ENCODE results near the gene NUP62.

DNA sequence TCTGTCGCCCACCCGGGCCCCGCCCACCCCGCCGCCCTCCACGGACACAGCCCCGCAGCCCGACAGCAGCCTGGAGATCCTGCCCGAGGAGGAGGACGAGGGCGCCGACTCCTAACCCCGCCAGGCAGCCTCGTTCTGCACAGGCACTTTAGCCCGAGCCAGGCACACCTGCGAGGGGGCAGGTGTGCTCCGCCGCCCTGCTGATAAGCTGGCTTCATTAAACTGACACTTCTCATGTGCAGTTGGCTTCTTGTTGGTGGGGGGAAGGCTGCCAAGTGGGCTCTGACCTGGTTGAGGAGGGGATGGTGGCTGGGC is 40.8 kb downstream of the NUP62 start:
- no peak for TF ChIP-seq EP300 (IDR thresholded peaks at IDR 0.05; ENCODE audit: borderline replicate concordance)
- TF ChIP-seq, protein P1, sequence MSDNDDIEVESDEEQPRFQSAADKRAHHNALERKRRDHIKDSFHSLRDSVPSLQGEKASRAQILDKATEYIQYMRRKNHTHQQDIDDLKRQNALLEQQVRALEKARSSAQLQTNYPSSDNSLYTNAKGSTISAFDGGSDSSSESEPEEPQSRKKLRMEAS (IDR thresholded peaks at IDR 0.05) = no peak
- TF ChIP-seq RAD21 (IDR thresholded peaks at IDR 0.05; ENCODE audit: low read depth) = no peak
- TF ChIP-seq TAF1 (IDR thresholded peaks at IDR 0.05; ENCODE audit: low read depth) = no peak
- no peak for TF ChIP-seq YY1 (IDR thresholded peaks at IDR 0.05; ENCODE audit: low read depth)
- no peak for TF ChIP-seq CEBPB (IDR thresholded peaks at IDR 0.05)
- TF ChIP-seq, protein P2, sequence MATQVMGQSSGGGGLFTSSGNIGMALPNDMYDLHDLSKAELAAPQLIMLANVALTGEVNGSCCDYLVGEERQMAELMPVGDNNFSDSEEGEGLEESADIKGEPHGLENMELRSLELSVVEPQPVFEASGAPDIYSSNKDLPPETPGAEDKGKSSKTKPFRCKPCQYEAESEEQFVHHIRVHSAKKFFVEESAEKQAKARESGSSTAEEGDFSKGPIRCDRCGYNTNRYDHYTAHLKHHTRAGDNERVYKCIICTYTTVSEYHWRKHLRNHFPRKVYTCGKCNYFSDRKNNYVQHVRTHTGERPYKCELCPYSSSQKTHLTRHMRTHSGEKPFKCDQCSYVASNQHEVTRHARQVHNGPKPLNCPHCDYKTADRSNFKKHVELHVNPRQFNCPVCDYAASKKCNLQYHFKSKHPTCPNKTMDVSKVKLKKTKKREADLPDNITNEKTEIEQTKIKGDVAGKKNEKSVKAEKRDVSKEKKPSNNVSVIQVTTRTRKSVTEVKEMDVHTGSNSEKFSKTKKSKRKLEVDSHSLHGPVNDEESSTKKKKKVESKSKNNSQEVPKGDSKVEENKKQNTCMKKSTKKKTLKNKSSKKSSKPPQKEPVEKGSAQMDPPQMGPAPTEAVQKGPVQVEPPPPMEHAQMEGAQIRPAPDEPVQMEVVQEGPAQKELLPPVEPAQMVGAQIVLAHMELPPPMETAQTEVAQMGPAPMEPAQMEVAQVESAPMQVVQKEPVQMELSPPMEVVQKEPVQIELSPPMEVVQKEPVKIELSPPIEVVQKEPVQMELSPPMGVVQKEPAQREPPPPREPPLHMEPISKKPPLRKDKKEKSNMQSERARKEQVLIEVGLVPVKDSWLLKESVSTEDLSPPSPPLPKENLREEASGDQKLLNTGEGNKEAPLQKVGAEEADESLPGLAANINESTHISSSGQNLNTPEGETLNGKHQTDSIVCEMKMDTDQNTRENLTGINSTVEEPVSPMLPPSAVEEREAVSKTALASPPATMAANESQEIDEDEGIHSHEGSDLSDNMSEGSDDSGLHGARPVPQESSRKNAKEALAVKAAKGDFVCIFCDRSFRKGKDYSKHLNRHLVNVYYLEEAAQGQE (IDR thresholded peaks at IDR 0.05; ENCODE audit: low read depth) = no peak
- TF ChIP-seq EGR1 (IDR thresholded peaks at IDR 0.05) = no peak
- TF ChIP-seq CREB1 (IDR thresholded peaks at IDR 0.05; ENCODE audit: low read depth) = no peak
- TF ChIP-seq TEAD4 (IDR thresholded peaks at IDR 0.05) = no peak
- TF ChIP-seq USF1 (IDR thresholded peaks at IDR 0.05) = no peak

Data from Ishikawa (cell line).